DMS153 treated with DMSO at 0.1 percent for 48 hours (cell line): ENCODE results near the gene RTKN.
"Not testable (repeated sequence)": the region's sequence is repeated elsewhere in the genome, so short reads cannot be mapped to it uniquely, and the experiment has no call there.

ENCODE experiments used
- DNase-seq: peaks from one replicate; lab custom pipeline; 2025; ENCODE audit not compliant: unreplicated experiment; lab: John Stamatoyannopoulos, UW

The RTKN gene, protein sequence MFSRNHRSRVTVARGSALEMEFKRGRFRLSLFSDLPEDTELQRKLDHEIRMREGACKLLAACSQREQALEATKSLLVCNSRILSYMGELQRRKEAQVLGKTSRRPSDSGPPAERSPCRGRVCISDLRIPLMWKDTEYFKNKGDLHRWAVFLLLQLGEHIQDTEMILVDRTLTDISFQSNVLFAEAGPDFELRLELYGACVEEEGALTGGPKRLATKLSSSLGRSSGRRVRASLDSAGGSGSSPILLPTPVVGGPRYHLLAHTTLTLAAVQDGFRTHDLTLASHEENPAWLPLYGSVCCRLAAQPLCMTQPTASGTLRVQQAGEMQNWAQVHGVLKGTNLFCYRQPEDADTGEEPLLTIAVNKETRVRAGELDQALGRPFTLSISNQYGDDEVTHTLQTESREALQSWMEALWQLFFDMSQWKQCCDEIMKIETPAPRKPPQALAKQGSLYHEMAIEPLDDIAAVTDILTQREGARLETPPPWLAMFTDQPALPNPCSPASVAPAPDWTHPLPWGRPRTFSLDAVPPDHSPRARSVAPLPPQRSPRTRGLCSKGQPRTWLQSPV

GRCh38 chr2:74441690-74442482 is at the start of gene RTKN:
Gene RTKN (minus strand): TSS chr2:74441937. CDS start chr2:74441816, 121 bp downstream.
- peak; percentile 33 for DNase-seq

- no peak for DNase-seq
Measured at GRCh38 chr2:74489906-74490305, 48.2 kb upstream of the RTKN start.

- DNase-seq: no peak
Measured at GRCh38 chr2:74488643-74489481, 47.1 kb upstream of the RTKN start.

DNA sequence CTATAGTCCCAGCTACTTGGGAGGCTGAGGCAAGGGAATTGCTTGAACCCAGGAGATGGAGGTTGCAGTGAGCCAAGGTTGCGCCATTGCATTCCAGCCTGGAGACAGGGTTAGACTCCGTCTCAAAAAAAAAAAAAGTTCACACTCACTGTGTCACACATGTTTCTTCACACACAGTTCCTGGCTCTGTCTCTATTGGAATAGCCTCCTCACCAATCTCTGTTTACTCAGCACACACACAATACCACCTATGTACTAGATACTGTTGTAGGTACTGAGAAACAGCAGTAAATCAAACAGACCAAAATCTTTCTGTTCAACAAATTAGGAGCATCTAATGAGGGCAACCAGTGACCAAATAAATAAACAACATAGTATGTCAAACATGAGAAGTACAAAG is 44.4 kb upstream of the RTKN start:
- no peak for DNase-seq

DNA sequence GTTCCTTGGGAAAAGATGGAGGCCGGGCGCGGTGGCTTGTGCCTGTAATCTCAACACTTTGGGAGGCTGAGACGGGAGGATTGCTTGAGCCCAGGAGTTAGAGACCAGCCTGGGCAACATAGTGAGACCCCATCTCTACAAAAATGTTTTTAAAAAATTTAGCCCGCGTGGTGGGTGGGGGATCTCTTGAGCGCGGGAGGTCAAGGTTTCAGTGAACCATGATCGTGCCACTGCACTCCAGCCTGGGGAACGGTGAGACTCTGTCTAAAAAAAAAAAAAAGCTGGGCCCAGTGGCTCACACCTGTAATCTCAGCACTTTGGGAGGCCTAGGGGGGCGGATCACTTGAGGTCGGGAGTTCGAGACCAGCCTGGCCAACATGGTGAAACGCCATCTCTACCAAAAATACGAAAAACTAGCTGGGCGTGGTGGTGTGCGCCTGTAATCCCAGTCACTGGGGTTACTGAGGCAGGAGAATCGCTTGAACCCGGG is 42.0 kb upstream of the RTKN start:
- DNase-seq: not testable (repeated sequence)

DNA sequence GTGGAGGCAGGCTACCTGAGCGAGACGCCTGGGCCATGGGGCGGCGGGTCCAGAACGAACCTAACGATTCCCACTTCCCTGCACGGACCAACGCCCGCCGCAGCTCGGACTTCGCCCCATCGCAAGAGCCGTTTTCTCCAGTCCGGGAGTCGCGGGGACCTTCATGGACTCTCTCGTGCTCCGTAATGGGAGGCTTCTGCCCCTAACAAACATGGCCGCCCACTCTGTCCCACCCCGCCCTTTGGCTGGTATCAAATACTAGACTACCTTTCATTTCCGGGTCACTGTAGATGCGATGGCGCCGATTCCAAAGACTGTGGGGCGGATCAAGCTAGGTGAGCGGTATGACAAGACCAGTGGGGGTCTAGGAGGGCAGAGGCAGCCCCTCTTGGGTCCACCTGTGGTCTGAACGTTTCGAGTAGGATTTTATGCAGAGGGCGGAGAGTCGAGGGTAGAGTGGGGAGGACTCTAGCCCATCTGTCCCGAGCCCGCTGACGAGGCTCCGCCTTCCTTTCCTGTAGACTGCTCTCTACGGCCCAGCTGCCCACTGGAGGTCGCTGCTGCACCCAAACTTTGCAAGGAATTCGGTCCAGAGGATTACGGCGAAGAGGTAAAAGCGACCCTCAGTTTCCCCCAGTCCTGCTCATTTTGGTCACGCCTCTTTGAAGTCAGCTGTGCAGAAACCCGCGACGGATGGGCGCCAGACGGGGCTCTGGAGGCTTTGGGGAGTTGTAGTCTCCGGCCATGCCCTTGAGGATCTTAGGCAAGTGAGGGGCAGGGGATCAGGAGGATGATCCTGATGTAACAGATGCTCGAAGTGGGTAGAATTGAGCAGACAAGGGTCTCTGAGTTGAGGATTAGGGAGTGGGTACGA is 41.3 kb upstream of the RTKN start, which contains the start of the genes CCDC142 and TTC31:
Gene CCDC142, minus strand, starts transcription at position 198 of the 874 bp plus-strand sequence. Its CDS starts 161 bp downstream, at position 37.
Gene TTC31, plus strand, starts transcription at position 281 of the 874 bp plus-strand sequence. Its CDS starts 15 bp downstream, at position 296.
- DNase-seq: peak; percentile 98

GRCh38 chr2:74481961-74482800 is 40.4 kb upstream of the RTKN start:
- DNase-seq: no peak

DNA sequence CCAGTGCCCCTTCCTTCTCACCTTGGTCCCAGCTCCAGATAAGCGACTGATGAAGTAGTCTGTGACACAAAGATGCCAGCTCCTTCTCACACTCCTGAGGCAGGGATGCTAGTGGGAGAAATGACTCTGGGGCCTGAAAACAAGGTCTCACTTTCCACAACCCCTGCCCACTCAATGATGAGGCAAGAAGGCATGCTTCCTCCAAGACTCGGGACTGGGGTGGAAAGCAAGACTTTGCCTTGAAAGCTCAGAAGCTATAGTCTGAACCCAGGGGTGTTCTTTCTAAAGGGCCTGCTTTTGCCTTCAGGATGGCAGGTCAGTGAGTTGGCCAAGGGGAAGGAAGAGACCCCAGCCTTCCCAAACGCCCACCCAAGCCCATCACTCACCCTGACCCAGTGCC is 39.7 kb upstream of the RTKN start:
- DNase-seq: no peak

DNA sequence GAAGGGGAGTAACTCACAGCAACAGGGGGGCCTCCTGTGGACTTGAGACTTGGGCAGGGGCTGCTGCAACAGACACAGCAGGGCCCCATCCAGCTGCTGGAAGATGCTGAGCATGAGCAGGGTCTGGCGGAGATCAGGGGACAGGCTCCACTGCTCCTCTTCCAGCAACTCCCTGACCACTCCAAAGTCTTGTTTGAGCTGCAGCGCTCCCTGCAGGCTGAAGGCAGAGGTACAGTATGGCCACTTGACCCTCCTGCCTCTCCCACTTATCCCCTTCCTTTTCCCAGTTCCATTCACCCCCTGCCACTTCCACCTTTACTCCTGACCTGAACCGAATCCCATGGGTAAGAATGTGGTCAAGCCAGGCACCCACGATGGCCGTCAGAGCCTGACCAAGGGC is 33.2 kb upstream of the RTKN start:
- DNase-seq: no peak

DNA sequence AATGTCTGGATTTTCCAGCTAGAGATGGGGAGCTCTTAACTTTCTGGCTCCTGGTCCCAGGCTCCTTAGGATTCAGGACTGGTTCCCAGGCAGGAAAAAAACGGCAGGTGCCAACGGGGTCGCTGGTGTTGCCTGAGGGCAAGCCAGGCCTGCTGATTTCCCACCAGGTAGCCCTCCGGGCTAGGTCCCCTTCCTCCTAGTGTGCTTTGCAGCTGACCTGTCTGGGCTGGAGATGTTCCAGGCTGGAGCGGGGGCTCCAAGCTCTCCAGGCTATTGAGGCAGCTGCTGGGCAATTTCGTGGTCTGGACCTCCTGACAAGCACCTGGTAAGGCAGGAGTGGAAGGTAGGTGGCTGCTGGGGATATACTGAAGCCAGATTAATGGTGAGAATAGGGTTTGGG is 32.7 kb upstream of the RTKN start:
- DNase-seq: no peak

DNA sequence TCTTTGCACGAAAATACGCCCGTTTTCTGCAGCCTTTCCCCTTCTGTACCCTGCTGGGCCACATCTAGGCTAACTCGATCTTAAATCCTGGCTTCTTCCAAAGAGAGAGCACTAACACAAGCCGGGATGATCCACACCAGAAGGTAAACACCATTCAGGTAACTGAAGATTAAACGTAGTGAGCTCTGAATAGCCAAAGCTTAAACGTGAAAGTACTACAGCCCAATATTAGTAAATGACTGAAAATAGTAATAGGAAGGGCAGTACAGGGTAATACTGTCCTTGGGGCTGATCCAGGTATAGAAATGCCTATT is 31.2 kb upstream of the RTKN start:
- DNase-seq: no peak

DNA sequence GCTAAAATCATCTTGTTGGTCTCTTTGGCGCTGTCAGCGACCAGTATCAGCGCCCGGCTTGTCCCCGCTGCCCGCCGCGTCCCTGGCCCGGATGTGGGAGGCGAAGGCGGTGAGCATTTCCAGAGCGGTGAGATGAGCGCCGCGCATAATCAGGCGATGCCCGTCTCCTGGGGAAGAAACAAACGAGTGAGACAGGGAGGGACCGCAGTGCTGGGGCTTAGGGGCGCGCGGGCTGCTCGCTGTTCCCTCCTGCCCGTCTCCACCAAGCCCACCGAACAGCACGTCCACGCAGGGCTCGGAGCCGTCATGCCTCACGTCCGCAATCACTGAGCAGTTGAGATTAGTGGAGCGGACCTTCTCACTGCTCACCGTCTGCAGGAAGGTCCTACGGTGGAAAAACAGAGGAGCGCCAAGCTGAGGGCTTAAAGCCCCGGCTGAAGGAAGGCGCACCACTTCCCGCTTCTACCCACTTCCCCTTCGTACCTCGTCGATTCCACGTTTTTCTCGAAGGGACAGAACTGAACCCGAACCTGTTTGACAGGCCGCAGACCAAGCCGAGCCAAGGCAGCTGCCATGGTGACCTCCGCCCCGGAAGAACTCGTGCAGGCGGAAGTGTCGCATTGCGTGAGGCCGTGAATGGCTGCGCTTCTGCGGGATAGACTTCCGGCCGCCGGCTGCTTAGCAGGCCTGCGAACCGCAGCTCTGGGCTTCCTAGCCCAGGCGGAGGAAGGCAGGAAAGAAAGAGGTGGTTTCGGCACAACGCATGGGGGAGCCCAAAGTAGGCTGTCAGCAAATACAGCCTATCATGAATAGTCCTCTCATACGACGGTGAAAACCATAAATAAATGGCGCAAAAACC is 30.6 kb upstream of the RTKN start, which contains the start of gene MRPL53:
Gene MRPL53, minus strand, starts transcription at position 595 of the 859 bp plus-strand sequence. Its CDS starts 20 bp downstream, at position 575.
- DNase-seq: peak; percentile 75

DNA sequence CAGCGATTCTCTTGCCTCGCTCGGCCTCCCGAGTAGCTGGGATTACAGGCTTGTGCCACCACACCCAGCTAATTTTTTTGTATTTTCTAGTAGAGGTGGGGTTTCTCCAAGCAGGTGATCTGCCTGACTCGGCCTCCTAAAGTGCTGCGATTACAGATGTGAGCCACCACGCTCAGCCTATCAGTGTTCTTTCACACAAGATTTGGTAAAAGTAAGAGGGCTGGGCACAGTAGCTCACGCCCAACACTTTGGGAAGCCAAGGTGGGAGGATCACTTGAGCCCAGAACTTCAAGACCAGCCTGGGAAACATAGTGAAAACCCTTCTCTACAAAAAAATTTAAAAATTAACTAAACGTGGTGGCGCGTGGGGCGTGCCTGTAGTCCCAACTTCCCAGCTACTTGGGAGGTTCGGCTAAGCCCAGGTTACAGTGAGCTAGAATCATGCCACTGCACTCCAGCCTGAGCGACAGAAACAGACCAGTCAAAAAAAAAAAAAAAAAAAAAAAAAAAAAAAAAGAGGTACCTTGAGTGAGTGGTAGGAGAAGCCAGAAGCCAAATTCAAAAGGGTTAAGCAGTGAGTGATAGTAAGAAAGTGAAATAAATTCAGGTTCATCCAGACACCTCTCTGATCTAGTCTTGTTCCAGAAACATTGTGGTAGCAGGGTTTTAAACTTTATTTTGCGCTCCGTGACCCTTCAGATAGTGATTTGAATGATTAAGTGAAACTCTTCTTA is 29.8 kb upstream of the RTKN start:
- DNase-seq: no peak

DNA sequence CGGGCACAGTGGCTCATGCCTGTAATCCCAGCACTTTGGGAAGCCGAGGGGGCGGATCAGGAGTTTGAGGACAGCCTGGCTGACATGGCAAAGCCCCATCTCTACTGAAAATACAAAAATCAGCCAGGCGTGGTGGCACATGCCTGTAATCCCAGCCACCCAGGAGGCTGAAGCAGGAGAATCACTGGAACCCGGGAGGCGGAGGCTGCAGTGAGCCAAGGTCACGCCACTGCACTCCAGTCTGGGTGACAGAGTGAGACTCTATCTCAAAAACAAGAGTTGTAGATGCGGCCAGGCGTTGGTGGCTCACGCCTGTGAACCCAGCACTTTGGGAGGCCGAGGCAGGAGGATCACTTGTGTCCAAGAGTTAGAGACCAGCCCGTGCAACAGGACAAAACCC is 29.0 kb upstream of the RTKN start:
- DNase-seq: not testable (repeated sequence)

DNA sequence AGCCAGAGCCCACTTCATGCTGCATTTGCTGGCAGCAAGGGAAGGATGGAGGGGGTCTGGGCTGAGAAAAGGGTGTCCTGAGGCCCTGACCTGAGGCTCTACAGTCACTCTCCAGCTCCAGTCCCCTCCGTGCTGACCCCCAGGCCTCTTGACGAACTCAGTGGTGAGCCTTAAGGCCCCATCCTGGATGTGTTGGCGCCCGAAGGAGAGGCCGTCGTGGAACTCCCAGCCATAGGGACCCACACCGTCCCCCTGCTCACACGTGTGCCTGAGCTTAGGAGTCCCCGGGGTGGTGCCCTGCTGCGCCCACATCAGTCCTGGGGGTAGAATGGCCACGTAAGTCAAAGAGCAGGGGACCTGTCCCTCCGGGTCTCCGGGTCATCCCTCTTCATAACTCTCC is 22.7 kb upstream of the RTKN start:
- no peak for DNase-seq

GRCh38 chr2:74462786-74463105 is 21.0 kb upstream of the RTKN start:
- DNase-seq: no peak

DNA sequence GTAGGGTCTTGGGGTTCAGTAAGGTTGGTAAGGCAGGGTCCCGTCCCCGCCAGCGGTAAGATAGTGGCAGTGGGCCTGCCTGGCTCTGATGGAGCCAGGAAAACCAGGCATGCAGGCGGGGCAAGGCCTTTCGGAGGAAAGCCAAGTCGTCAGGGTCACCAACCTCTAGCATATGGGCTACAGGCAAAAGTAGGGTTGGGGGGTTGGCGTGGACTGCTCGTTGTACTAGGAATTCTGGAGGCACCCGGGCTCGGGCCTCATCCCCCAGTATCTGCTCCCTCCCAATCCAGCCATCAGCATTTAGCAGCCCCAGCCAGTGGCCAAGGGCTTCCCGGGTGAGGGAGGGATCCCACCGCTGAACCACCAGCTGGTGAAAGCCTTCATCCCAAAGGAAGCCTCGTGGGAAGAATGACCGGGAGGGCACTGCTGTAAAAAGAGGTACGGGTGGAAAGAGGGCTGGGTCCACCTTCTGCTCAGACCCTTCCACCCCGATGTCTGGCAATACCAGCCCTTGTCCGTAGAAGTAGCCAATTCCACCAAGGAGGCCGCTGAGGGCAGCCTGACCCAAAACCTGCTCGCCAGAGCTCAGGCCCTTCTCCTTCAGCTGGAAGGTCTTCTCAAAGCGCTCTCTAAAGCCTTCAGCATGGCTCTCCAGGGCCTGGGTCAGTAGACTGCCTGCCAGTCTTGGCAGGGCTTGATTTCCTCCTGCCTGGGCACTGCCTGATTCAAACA is 20.5 kb upstream of the RTKN start:
- DNase-seq: no peak
